ENCODE results near the gene NCOA1. TPM values are rescaled to one million over a fixed set of nuclear protein-coding genes. Genes with fewer than 3 reads are reported as not detected.

The NCOA1 gene
- total and polyA plus RNA-seq, 2 donors (not counting 3 experiments of a cell fraction or from before 2014, with no cell fraction given) = 11.4 to 14.1 TPM

DNA sequence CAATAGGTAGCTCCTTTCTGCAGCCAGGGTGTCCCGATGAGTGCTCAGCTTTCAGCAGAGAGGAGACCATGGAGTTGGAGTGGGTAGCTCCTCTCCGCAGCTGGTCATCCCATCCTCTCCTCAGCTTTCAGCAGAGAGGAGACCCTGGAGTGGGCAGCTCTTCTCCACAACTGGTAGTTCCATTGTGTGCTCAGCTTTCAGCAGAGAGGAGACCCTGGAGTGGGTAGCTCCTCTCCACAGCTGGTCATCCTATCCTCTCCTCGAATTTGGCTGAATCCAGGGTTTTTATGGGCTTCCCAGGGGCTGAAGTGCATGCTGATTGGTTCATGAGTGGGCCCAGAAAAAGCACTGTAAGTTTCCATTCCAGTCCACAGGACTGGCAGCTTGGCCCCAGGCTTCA lies 75.2 kb downstream of the NCOA1 start:
- FAIRE-seq (no peak), DNase-seq (ENCODE audit: low read depth, low spot score) (no peak)
- intact Hi-C loops (cut with micrococcal nuclease) = no loop called here

More for the DNA sequence above, 75.2 kb downstream of the NCOA1 start:
- Histone ChIP-seq H3K9ac (replicated peaks; ENCODE audit: extremely low read depth, insufficient read depth, low read length) (no peak overlapping the region), H3K79me2 (ENCODE audit: control insufficient read depth, insufficient read depth, low read length) (no peaks in the 10 kb centered on the region), H3K4me2 (ENCODE audit: insufficient read depth, low read length) (no peak overlapping the region), H3K9me1 (replicated peaks; ENCODE audit: control insufficient read depth, extremely low read depth, insufficient read depth, low read length) (no peaks in the 10 kb centered on the region), H3K36me3 (ENCODE audit: control insufficient read depth in 2 of 2, extremely low read depth in 1 of 2, insufficient read depth in 2 of 2, low read length in 2 of 2) (peaks cover 2% of the 10 kb centered on the region in 2 experiments), H3K9me3 (replicated peaks; ENCODE audit: control insufficient read depth, insufficient read depth, low read length) (no peaks in the 10 kb centered on the region), H3K4me3 (replicated peaks in 1 of 3; ENCODE audit: insufficient read depth in 1 of 3, low read depth in 1 of 3, low read length in 3 of 3) (no peak overlapping the region), H3K27me3 (ENCODE audit: control insufficient read depth in 2 of 2, insufficient read depth in 2 of 2, low read length in 2 of 2) (no peaks in the 10 kb centered on the region), H4K20me1 (replicated peaks; ENCODE audit: control insufficient read depth, extremely low read depth, insufficient read depth, low read length) (no peaks in the 10 kb centered on the region), H3K4me1 (ENCODE audit: control insufficient read depth, extremely low read depth, insufficient read depth, low read length) (no peaks in the 10 kb centered on the region), H3K27ac (ENCODE audit: insufficient read depth, low read depth, low read length) (no peak overlapping the region), H2AFZ (ENCODE audit: low read depth, low read length) (no peak overlapping the region)
- dilution Hi-C loops (cut with MboI; ENCODE audit: extremely low pct_ligation_motif_present, low sequenced_read_pairs) = no loop called here
- TF ChIP-seq POLR2AphosphoS5 (IDR thresholded peaks at IDR 0.05; ENCODE audit: insufficient read depth, low read depth, low read length) (no peak), MYC (IDR thresholded peaks at IDR 0.05; ENCODE audit: low read depth, low read length) (no peak), GATA2 (IDR thresholded peaks at IDR 0.05; ENCODE audit: insufficient read depth, insufficient read length, low read depth, low read length) (no peak), FOS (IDR thresholded peaks at IDR 0.05; ENCODE audit: borderline replicate concordance, insufficient read depth, low read length) (no peak), JUN (IDR thresholded peaks at IDR 0.05; ENCODE audit: borderline replicate concordance, insufficient read depth, insufficient read length, low read depth) (no peak), EZH2 (IDR thresholded peaks at IDR 0.05; ENCODE audit: borderline replicate concordance, low read depth, low read length, severe bottlenecking) (no peak), MAX (IDR thresholded peaks at IDR 0.05; ENCODE audit: insufficient read depth, insufficient read length) (no peak), POLR2A (IDR thresholded peaks at IDR 0.05; ENCODE audit: low read depth, low read length) (no peak)
- TF ChIP-seq, protein P1, sequence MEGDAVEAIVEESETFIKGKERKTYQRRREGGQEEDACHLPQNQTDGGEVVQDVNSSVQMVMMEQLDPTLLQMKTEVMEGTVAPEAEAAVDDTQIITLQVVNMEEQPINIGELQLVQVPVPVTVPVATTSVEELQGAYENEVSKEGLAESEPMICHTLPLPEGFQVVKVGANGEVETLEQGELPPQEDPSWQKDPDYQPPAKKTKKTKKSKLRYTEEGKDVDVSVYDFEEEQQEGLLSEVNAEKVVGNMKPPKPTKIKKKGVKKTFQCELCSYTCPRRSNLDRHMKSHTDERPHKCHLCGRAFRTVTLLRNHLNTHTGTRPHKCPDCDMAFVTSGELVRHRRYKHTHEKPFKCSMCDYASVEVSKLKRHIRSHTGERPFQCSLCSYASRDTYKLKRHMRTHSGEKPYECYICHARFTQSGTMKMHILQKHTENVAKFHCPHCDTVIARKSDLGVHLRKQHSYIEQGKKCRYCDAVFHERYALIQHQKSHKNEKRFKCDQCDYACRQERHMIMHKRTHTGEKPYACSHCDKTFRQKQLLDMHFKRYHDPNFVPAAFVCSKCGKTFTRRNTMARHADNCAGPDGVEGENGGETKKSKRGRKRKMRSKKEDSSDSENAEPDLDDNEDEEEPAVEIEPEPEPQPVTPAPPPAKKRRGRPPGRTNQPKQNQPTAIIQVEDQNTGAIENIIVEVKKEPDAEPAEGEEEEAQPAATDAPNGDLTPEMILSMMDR (IDR thresholded peaks at IDR 0.05; ENCODE audit: extremely low read depth in 1 of 2, insufficient read depth in 1 of 2, low read depth in 1 of 2, low read length in 2 of 2) = no peak
- no TSS peak for BruUV-seq (replicated peaks)
- ChIA-PET CTCF (interaction anchor here (1.2 to 1.3 kb wide), 2 partner anchors 12 to 47 kb away, joined by 3 to 7 read pairs; no protein-coding TSS in a partner anchor), POLR2A (no interaction called here)

Measured in endothelial cell of umbilical vein (primary cell).